ENCODE data around the gene IL1RAPL2.

- TF ChIP-seq CTCF (conservative IDR thresholded peaks at IDR 0.05; ENCODE audit: low read depth, low read length) (no peak), ELK1 (IDR thresholded peaks at IDR 0.05; ENCODE audit: borderline replicate concordance, low read depth, low read length) (no peak), RFX5 (IDR thresholded peaks at IDR 0.05; ENCODE audit: low read depth, low read length) (no peak), MAFK (IDR thresholded peaks at IDR 0.05; ENCODE audit: low read depth, low read length) (no peak), POLR2A (IDR thresholded peaks at IDR 0.05; ENCODE audit: low read depth, low read length) (no peak), USF2 (IDR thresholded peaks at IDR 0.05; ENCODE audit: low read depth, low read length) (no peak), SMC3 (IDR thresholded peaks at IDR 0.05; ENCODE audit: low read depth, low read length) (no peak), FOS (IDR thresholded peaks at IDR 0.05; ENCODE audit: low read depth, low read length) (no peak), BHLHE40 (IDR thresholded peaks at IDR 0.05; ENCODE audit: low read depth, low read length) (no peak), CEBPB (IDR thresholded peaks at IDR 0.05; ENCODE audit: low read depth, low read length) (no peak), RCOR1 (IDR thresholded peaks at IDR 0.05; ENCODE audit: insufficient replicate concordance, low read length) (no peak), MXI1 (IDR thresholded peaks at IDR 0.05; ENCODE audit: borderline replicate concordance, low read depth, low read length) (no peak), CHD1 (IDR thresholded peaks at IDR 0.05; ENCODE audit: low read depth, low read length) (no peak), RAD21 (IDR thresholded peaks at IDR 0.05; ENCODE audit: low read length) (no peak)
Observed at GRCh38 chrX:104670051-104670450, 104.1 kb downstream of the IL1RAPL2 start.
